ENCODE results near the gene MRPL12. TPM values are rescaled to one million over a fixed set of nuclear protein-coding genes. Genes with fewer than 3 reads are reported as not detected.
A peak's percentile ranks its signal among the peaks of the same experiment; 100 is the strongest.

Gene MRPL12
- total and polyA plus RNA-seq, 2 donors (not counting 1 experiment from before 2014, with no cell fraction given), result 11.2 to 46.8 TPM

DNA sequence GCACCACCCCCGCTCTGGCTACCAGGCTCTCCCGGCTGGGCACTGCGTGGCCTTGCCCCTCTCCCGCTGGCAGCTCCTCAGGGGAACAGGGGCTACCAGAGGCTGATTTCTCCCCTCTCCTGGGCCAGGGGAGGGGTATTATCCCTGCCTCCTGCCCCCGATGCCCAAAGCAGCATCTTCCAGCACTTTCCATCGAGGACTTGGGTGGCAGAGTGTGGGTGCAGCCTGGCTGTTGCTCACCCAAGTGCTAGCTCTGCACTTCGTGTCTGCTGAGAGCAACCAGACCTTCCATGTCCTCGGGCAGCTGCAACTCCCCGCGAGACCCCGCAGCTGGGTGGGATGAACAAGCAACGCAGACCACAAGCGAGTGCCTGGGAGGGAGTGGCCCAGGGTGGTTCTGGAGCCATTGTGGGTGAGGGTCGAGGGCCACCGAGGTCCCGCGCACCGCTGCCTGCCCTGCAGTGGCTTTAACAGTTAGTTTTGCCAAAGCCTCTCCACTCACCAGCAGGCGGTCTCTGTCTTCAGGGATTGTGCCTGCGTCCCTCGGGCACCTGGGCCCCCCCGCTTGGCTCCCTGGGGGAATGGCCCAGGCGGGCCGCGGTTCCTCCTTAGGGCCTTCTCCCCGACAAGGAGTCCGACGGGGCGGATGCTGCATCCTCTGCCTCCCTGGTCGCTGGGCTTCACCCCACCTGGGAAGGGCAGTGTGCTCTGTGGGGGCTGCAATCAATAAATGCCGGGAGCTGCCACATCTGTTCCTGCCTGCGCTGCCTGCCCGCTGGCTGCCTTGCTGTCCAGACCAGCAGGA lies 17.3 kb downstream of the MRPL12 start:
- Histone ChIP-seq H3K4me3 (replicated peaks in 1 of 4; ENCODE audit: control extremely low read depth in 1 of 4, insufficient read depth in 1 of 4, low read depth in 3 of 4, low read length in 4 of 4) (no peak overlapping the region), H4K20me1 (ENCODE audit: control insufficient read depth, extremely low read depth, insufficient read depth, low read length) (no peaks in the 10 kb centered on the region), H3K79me2 (ENCODE audit: control insufficient read depth, insufficient read depth, low read length) (no peaks in the 10 kb centered on the region), H3K9me3 (ENCODE audit: control insufficient read depth, insufficient read depth, low read depth, low read length) (no peaks in the 10 kb centered on the region), H3K4me1 (ENCODE audit: control insufficient read depth, extremely low read depth, insufficient read depth, low read length) (peaks cover 8% of the 10 kb centered on the region), H3K27ac (ENCODE audit: insufficient read depth, low read length) (no peak overlapping the region), H3K27me3 (ENCODE audit: control insufficient read depth, insufficient read depth, low read length) (no peaks in the 10 kb centered on the region), H3K36me3 (ENCODE audit: control insufficient read depth, insufficient read depth, low read length) (peaks cover 3% of the 10 kb centered on the region), H3K9ac (ENCODE audit: insufficient read depth, low read length) (no peak overlapping the region), H2AFZ (ENCODE audit: low read length) (no peak overlapping the region), H3K4me2 (ENCODE audit: extremely low read depth, insufficient read depth, low read length) (no peak overlapping the region)
- TF ChIP-seq EZH2 (IDR thresholded peaks at IDR 0.05; ENCODE audit: low read length, missing control alignments), result no peak
- TF ChIP-seq, protein P1, sequence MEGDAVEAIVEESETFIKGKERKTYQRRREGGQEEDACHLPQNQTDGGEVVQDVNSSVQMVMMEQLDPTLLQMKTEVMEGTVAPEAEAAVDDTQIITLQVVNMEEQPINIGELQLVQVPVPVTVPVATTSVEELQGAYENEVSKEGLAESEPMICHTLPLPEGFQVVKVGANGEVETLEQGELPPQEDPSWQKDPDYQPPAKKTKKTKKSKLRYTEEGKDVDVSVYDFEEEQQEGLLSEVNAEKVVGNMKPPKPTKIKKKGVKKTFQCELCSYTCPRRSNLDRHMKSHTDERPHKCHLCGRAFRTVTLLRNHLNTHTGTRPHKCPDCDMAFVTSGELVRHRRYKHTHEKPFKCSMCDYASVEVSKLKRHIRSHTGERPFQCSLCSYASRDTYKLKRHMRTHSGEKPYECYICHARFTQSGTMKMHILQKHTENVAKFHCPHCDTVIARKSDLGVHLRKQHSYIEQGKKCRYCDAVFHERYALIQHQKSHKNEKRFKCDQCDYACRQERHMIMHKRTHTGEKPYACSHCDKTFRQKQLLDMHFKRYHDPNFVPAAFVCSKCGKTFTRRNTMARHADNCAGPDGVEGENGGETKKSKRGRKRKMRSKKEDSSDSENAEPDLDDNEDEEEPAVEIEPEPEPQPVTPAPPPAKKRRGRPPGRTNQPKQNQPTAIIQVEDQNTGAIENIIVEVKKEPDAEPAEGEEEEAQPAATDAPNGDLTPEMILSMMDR (conservative IDR thresholded peaks at IDR 0.05 in 1 of 2, IDR thresholded peaks at IDR 0.05 in 1 of 2; ENCODE audit: low read depth in 1 of 2, low read length in 2 of 2), result no peak
- no peak for DNase-seq (ENCODE audit: low read depth in 2 of 2)

DNA sequence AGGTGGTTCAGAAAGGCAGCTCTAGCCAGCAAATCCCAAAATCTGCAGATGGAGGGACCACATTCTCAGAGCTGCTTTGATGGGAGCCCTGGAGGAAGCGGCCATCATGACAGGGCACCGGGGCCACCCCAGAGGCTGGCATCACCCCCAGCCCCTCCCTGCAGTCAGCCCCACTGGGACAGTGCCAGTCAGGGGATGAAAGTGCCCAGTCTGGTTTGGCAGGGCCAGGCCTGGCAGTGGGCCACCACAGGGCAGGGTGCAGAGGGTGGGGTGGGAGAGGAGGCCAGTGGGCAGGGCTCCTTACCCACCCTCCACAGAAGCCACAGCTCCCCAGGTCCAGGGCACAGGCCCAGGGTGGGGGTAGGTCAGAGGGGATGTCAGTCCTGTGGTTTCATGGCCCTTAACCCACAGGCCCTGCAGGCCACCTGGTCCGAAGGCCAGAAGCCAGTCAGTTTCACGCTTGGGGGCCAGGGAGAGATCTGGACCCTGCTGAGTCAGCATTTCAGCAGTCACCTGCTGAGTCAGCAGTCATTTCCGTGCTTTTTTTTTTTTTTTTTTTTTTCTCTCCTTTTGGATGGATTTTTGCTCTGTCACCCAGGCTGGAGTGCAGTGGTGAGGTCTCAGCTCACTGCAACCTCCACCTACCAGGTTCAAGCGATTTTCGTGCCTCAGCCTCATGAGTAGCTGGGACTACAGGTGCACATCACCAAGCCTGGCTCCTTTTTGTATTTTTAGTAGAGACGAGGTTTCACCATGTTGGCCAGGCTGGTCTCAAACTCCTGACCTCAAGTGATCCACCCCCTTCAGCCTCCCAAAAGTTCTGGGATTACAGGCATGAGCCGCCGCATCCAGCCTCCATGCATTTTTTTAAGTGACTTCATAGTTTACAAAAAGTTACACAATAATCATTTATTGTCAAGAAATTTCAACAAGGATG lies 19.3 kb downstream of the MRPL12 start:
- DNase-seq (ENCODE audit: low read depth in 2 of 2), result peak in 1 of 2 donors; percentile 50
- H3K27me3 ChIP-seq (ENCODE audit: control insufficient read depth, insufficient read depth, low read length), result no peaks in the 10 kb centered on the region
- no peaks in the 10 kb centered on the region for H4K20me1 ChIP-seq (ENCODE audit: control insufficient read depth, extremely low read depth, insufficient read depth, low read length)
- no peak overlapping the region for H3K27ac ChIP-seq (ENCODE audit: insufficient read depth, low read length)
- H3K4me3 ChIP-seq (replicated peaks in 1 of 4; ENCODE audit: control extremely low read depth in 1 of 4, insufficient read depth in 1 of 4, low read depth in 3 of 4, low read length in 4 of 4), result no peak overlapping the region
- H3K9ac ChIP-seq (ENCODE audit: insufficient read depth, low read length), result no peak overlapping the region
- no peak overlapping the region for H3K4me2 ChIP-seq (ENCODE audit: extremely low read depth, insufficient read depth, low read length)
- H3K9me3 ChIP-seq (ENCODE audit: control insufficient read depth, insufficient read depth, low read depth, low read length), result no peaks in the 10 kb centered on the region
- no peak overlapping the region for H2AFZ ChIP-seq (ENCODE audit: low read length)
- H3K36me3 ChIP-seq (ENCODE audit: control insufficient read depth, insufficient read depth, low read length), result peaks cover 3% of the 10 kb centered on the region
- H3K79me2 ChIP-seq (ENCODE audit: control insufficient read depth, insufficient read depth, low read length), result no peaks in the 10 kb centered on the region
- TF ChIP-seq, protein P1 (conservative IDR thresholded peaks at IDR 0.05 in 1 of 2, IDR thresholded peaks at IDR 0.05 in 1 of 2; ENCODE audit: low read depth in 1 of 2, low read length in 2 of 2), result no peak
- no peak for TF ChIP-seq EZH2 (IDR thresholded peaks at IDR 0.05; ENCODE audit: low read length, missing control alignments)
- H3K4me1 ChIP-seq (ENCODE audit: control insufficient read depth, extremely low read depth, insufficient read depth, low read length), result peaks cover 8% of the 10 kb centered on the region

DNA sequence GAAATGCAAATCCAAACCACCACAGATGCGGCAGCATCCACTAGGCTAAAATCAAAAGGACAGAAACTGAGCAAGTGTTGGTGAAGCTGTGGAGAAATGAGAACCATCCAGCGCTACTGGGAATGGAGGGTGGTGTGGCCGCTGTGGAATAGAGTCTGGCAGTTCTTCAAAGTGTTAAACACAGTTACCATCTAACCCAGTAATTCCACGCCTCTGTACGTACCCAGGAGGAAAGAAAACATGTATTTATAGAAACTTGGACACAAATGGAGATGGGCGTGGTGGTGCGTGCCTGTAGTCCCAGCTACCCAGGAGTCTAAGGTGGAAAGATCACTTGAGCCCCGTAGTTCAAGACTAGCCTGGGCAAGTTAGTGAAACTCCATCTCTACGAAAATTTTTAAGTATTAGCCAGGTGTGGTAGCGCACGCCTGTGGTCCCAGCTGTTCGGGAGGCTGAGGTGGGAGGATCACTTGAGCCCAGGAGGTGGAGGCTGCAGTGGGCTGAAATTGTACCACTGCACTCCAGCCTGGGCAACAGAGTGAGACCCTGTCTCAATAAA lies 20.6 kb downstream of the MRPL12 start:
- Histone ChIP-seq H3K4me1 (ENCODE audit: control insufficient read depth, extremely low read depth, insufficient read depth, low read length) (peaks cover 8% of the 10 kb centered on the region), H3K27ac (ENCODE audit: insufficient read depth, low read length) (no peak overlapping the region), H4K20me1 (ENCODE audit: control insufficient read depth, extremely low read depth, insufficient read depth, low read length) (no peaks in the 10 kb centered on the region), H3K4me2 (ENCODE audit: extremely low read depth, insufficient read depth, low read length) (no peak overlapping the region), H3K9ac (ENCODE audit: insufficient read depth, low read length) (no peak overlapping the region), H3K9me3 (ENCODE audit: control insufficient read depth, insufficient read depth, low read depth, low read length) (no peaks in the 10 kb centered on the region), H3K27me3 (ENCODE audit: control insufficient read depth, insufficient read depth, low read length) (no peaks in the 10 kb centered on the region), H3K79me2 (ENCODE audit: control insufficient read depth, insufficient read depth, low read length) (no peaks in the 10 kb centered on the region), H3K4me3 (replicated peaks in 1 of 4; ENCODE audit: control extremely low read depth in 1 of 4, insufficient read depth in 1 of 4, low read depth in 3 of 4, low read length in 4 of 4) (no peak overlapping the region), H3K36me3 (ENCODE audit: control insufficient read depth, insufficient read depth, low read length) (peaks cover 3% of the 10 kb centered on the region), H2AFZ (ENCODE audit: low read length) (no peak overlapping the region)
- TF ChIP-seq EZH2 (IDR thresholded peaks at IDR 0.05; ENCODE audit: low read length, missing control alignments), result no peak
- TF ChIP-seq, protein P1 (conservative IDR thresholded peaks at IDR 0.05 in 1 of 2, IDR thresholded peaks at IDR 0.05 in 1 of 2; ENCODE audit: low read depth in 1 of 2, low read length in 2 of 2), result no peak
- DNase-seq (ENCODE audit: low read depth in 2 of 2), result no peak
